Retina (tissue), 1 donor: ENCODE measurements around the gene LXN.

Source experiments
- DNase-seq: peaks from one replicate; pipeline ENCODE4 v3.0.0-alpha.2; 2016

LXN gene

GRCh38 chr3:158666416-158666815 lies 6.0 kb downstream of the LXN start:
- no peak for DNase-seq

- no peak for DNase-seq
Measured at GRCh38 chr3:158663832-158664231, 8.6 kb downstream of the LXN start.

GRCh38 chr3:158663246-158663645 lies 9.2 kb downstream of the LXN start:
- no peak for DNase-seq

DNA sequence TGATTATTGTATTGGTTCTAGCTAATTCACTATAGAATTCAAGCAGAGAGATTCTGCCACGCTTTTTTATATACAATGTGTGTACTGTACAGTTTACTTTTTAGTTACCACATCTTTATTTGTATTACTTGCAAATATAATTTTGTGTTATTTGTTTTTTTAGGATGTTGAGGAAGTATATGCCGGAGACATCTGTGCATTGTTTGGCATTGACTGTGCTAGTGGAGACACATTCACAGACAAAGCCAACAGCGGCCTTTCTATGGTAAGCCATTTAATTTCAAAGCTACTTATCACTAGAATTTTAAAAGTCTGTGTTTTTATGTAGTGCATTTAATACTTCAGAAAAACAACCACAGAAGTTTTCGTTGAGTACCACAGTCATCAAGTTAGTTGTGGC lies 11.7 kb downstream of the LXN start:
- no peak for DNase-seq

DNA sequence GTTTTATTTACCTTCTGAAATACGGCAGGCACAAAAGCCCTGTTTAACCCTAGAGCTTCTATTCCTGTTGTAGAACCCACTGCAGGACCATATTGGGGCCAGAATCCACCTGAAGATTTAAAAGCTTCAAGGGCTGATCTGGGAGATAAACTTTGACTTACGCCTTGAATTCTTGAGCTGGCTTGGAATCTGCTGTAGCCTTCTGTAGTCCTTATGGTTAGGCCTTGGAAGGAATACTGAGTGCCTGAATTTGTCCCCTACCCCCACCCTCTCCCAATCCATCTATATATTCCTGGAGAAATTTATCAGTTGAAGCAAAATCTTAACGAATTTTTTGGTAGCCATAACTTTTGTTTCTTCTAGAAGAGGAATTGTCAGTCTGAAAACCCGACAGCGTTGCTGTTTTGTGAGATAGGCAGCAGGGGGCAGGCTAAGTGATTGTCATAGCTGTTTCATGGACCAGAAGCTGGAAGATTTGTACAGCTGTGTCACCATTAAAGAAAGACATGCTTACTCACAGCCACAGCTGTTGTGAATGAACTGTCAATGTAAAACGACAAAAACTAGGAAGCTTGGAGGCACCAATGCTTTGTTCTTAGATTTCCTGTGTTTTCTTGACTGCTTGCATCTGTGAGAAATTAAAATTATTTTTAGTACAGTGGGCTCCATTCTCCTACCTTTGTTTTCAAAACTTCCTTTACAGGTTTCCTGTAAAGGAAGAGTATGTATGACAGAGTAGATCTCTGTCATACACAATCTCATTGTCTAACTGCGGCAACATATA lies 12.8 kb downstream of the LXN start:
- peak; percentile 21 for DNase-seq

DNA sequence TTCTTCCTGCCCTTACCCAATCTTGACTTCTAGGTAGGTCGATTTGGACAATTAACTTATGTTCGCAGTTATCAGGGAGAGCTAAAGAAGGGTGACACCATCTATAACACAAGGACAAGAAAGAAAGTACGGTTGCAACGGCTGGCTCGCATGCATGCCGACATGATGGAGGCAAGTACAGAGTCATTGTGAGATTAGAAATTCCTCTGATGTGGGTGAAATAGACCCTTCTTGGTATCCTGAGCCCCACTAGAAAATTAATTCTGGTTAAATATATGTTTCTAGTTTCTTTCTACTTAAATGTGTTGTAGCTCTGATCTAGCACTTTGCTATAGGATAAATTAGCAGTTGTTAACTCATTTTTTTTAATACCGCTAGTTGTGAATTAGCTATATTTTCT lies 13.6 kb downstream of the LXN start:
- no peak for DNase-seq

DNA sequence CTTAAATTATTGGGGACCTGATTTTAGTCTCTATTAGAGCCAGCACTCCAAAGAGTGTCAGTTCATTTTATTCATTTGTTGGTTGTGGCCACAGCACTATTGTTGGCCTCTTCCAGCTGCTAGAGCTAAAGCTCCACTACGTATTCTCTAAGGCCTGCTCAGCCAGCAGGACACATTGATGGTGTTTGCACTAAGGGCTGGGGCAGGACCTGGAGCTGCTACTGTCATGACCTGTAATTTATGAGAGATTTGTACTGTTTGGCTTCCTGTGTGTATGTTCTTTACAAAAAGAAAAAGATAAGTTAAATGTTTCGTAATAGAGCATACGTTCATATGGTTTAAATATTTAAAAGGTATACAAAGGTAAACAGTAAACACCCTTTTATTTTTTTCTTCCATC lies 20.0 kb downstream of the LXN start:
- no peak for DNase-seq

GRCh38 chr3:158651192-158651591 lies 21.3 kb downstream of the LXN start:
- no peak for DNase-seq

DNA sequence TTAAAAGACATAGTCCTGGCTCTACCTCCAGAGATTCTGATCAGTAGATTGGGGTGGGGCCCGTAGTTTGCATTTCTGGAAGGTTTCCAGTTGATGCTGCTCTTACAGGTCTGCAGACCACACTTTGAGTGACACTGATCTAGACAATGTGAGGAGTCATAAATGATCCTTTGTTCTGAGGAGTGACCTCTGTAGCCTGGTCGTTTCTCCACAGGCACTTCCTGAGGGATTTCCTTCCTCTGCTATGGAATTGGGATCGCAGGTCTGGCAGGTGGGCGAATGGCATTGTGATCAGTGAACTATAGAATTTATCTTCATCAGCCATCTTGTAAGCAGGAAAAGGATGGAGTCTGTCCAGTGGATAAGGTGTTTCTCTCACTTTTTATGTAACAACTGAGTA lies 22.7 kb downstream of the LXN start:
- no peak for DNase-seq

GRCh38 chr3:158644345-158644908 lies 28.0 kb downstream of the LXN start, which contains the start of gene GFM1:
TSS of gene GFM1 (plus strand) at chr3:158644527. CDS start at chr3:158644635, 108 bp downstream.
- DNase-seq = peak; percentile 96

- DNase-seq = no peak
Measured at GRCh38 chr3:158642474-158643210, 29.8 kb downstream of the LXN start.

GRCh38 chr3:158642005-158642404 lies 30.4 kb downstream of the LXN start:
- DNase-seq = no peak

DNA sequence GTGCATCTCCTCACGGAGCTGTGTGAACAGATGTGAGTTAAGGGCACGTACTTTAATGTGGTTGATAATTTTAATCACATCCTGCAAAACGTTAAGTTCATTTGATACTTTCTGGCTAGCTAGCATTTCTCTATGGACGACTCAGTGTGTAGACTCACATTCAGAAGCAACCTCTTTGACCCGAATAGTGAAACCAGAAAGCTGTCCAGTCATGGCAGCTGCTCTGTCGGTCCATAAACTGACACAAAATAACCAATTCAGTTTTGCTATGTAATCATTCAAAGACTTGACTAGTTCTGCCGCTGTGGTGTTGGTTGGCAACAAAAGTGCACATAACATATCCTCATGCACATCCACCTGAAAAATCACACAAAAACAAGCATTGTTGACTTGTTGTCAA lies 31.8 kb downstream of the LXN start:
- DNase-seq = no peak

DNA sequence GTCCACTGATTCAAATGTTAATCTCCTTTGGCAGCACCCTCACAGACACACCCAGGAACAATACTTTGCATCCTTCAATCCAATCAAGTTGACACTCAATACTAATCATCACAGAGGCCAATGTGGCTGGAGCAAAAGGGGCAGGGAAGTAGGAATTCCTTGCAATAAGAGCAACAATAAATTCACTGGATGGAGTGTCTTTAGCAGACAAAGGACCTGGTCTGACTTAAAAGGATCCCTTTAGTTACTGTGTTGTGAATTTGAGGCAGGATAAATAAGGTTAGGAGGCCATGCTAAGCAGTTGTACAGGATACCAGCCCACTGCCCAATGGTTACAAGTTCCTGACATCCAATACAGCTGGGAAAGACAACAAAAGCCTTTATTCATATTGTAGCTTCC lies 40.5 kb downstream of the LXN start:
- DNase-seq = peak; percentile 57

DNA sequence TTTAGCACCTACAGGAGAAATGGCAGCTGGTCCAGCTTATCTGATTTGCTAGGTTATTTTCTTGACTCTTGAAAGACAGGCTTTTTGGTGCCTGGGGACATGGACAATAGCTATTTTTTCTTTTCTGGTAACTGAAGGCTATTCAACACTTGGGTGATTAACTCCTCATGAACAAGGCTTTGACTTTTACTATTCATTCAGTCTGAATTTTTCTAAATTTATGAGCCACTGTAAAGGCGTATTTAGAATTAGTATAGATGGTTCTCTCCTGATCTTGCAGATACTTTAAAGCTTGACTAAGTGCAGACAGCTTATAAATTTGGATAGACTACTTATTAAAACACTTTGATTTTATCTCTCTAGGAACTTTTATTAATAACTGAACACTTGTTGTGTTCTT lies 46.6 kb downstream of the LXN start:
- DNase-seq = no peak

- DNase-seq = no peak
Measured at GRCh38 chr3:158617982-158618875, 54.2 kb downstream of the LXN start.
